IPS-20b (cell line): ENCODE data around the gene FRMD4A.

Source experiments
- H3K27ac ChIP-seq: one replicate; pipeline ENCODE4 v1.5.1; 2013; ENCODE audit warnings: low read length
- H3K27me3 ChIP-seq: 2 replicates; pipeline ENCODE4 v1.6.1; 2013; ENCODE audit warnings: mild to moderate bottlenecking, low read length, inconsistent platforms; ENCODE audit not compliant: insufficient read depth
- H3K36me3 ChIP-seq: 2 replicates; pipeline ENCODE4 v1.6.1; 2013; ENCODE audit warnings: low read depth, mild to moderate bottlenecking, inconsistent platforms, low read length, moderate library complexity; ENCODE audit not compliant: insufficient read depth
- H3K4me1 ChIP-seq: 2 replicates; pipeline ENCODE4 v1.6.1; 2013; ENCODE audit warnings: mild to moderate bottlenecking, control low read depth, inconsistent platforms, low read length, moderate library complexity; ENCODE audit not compliant: insufficient read depth
- H3K4me3 ChIP-seq: 2 replicates; pipeline ENCODE4 v1.5.1; 2013; ENCODE audit warnings: mild to moderate bottlenecking, low read length, inconsistent platforms
- H3K9ac ChIP-seq: 2 replicates; pipeline ENCODE4 v1.6.1; 2013; ENCODE audit warnings: low read depth, mild to moderate bottlenecking, inconsistent platforms, low read length, moderate library complexity
- H3K9me3 ChIP-seq: 2 replicates; pipeline ENCODE4 v1.6.1; 2013; ENCODE audit warnings: mild to moderate bottlenecking, low read depth, low read length, inconsistent platforms; ENCODE audit not compliant: insufficient read depth

The FRMD4A gene

GRCh38 chr10:13672548-13672947 is 658.2 kb downstream of the FRMD4A start:
- peaks cover 18% of the 10 kb centered on the region for H3K4me1 ChIP-seq
- peaks cover 44% of the 10 kb centered on the region for H3K36me3 ChIP-seq
- peak overlapping the region; percentile 44; the same call in 1 of the 2 replicates for H3K4me3 ChIP-seq
- no peaks in the 10 kb centered on the region for H3K27me3 ChIP-seq
- peak overlapping the region; percentile 66 for H3K27ac ChIP-seq
- H3K9ac ChIP-seq = peak overlapping the region; percentile 66; the same call in 1 of the 2 replicates
- H3K9me3 ChIP-seq = no peaks in the 10 kb centered on the region

- H3K36me3 ChIP-seq = peaks cover 42% of the 10 kb centered on the region
- H3K4me3 ChIP-seq = no peak overlapping the region
- H3K27me3 ChIP-seq = no peaks in the 10 kb centered on the region
- H3K9ac ChIP-seq = peak overlapping the region; percentile 66; the same call in 1 of the 2 replicates
- peak overlapping the region; percentile 66 for H3K27ac ChIP-seq
- no peaks in the 10 kb centered on the region for H3K9me3 ChIP-seq
- H3K4me1 ChIP-seq = peaks cover 18% of the 10 kb centered on the region
Measured at GRCh38 chr10:13671904-13672303, 658.8 kb downstream of the FRMD4A start.

DNA sequence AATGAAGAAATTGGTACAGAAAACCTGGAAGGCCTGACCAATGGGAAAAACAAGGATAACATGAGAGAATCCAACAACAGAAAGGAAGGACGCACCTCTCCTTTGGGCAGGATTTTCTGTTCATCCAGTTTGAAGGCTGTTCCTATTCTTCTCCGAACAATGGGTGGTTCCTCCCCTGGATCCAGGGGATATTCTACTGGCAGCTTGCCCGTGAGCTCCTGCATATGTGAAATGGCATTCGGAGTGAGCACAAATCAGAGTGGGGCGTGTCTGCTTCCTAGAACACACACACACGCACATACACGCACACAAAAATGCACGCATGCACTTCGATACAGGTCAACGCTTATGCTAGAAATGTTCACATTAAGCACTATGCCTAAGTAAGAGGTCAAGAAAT is 660.4 kb downstream of the FRMD4A start:
- peaks cover 58% of the 10 kb centered on the region for H3K36me3 ChIP-seq
- no peak overlapping the region for H3K27ac ChIP-seq
- H3K4me1 ChIP-seq = peaks cover 18% of the 10 kb centered on the region

DNA sequence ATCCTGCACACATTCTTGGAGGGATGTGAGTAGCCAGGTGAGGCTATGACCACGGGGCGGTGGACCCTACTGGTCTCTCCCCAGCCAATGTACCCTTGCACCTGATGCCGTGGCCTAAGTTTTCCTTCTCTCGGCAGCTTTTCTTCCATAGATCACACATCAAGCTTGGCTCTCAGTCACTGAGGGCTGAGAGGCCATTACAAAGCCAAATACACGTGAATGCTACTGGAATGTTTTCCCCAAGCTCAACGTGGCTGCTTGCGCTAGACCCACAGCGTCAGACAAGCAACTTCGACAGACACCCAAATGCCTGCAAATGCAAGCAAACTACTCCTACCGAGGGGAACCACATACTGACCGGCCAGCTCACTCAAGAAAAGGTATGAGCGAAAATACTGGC is 660.8 kb downstream of the FRMD4A start:
- Histone ChIP-seq H3K9me3 (no peaks in the 10 kb centered on the region), H3K27me3 (no peaks in the 10 kb centered on the region), H3K4me3 (no peak overlapping the region), H3K27ac (no peak overlapping the region), H3K36me3 (peaks cover 60% of the 10 kb centered on the region), H3K9ac (no peak overlapping the region), H3K4me1 (peaks cover 18% of the 10 kb centered on the region)

More for the DNA sequence above, 660.4 kb downstream of the FRMD4A start:
- H3K9me3 ChIP-seq = no peaks in the 10 kb centered on the region
- H3K9ac ChIP-seq = no peak overlapping the region
- H3K27me3 ChIP-seq = no peaks in the 10 kb centered on the region
- H3K4me3 ChIP-seq = no peak overlapping the region

GRCh38 chr10:13669182-13669855 is 661.4 kb downstream of the FRMD4A start:
- Histone ChIP-seq H3K36me3 (peaks cover 59% of the 10 kb centered on the region), H3K4me3 (no peak overlapping the region), H3K27me3 (no peaks in the 10 kb centered on the region), H3K9ac (no peak overlapping the region), H3K4me1 (peaks cover 18% of the 10 kb centered on the region), H3K9me3 (no peaks in the 10 kb centered on the region), H3K27ac (no peak overlapping the region)

GRCh38 chr10:13668126-13668525 is 662.6 kb downstream of the FRMD4A start:
- Histone ChIP-seq H3K27ac (no peak overlapping the region), H3K27me3 (no peaks in the 10 kb centered on the region), H3K4me1 (peaks cover 11% of the 10 kb centered on the region), H3K36me3 (peaks cover 66% of the 10 kb centered on the region), H3K4me3 (no peak overlapping the region), H3K9me3 (no peaks in the 10 kb centered on the region), H3K9ac (no peak overlapping the region)

GRCh38 chr10:13665516-13666262 is 665.0 kb downstream of the FRMD4A start:
- no peaks in the 10 kb centered on the region for H3K27me3 ChIP-seq
- H3K9me3 ChIP-seq = no peaks in the 10 kb centered on the region
- peaks cover 79% of the 10 kb centered on the region for H3K36me3 ChIP-seq
- H3K27ac ChIP-seq = no peak overlapping the region
- no peak overlapping the region for H3K9ac ChIP-seq
- H3K4me3 ChIP-seq = no peak overlapping the region
- no peaks in the 10 kb centered on the region for H3K4me1 ChIP-seq

DNA sequence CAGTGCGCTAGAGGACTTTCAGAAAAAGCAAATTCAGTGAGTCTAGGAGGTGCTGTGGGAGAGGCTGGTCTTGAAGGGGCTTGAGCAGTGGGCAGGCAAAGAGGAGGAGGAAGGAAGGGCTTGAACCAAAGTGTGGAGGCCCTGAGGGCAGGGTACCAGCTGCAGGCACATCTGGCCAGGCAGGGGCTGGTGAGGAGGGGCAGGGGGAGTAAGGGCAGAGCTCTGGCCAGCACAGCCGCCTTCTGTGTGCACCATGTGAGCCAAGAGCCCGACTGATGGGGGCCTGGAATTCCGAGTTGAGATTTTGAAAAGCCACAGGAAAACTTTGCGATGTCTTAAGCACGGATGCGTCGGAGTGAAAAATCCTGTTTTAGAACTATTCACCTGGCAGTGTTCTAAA is 669.5 kb downstream of the FRMD4A start:
- Histone ChIP-seq H3K36me3 (peaks cover 72% of the 10 kb centered on the region; the same call in 1 of the 2 replicates), H3K9ac (no peak overlapping the region), H3K27ac (no peak overlapping the region), H3K27me3 (no peaks in the 10 kb centered on the region), H3K9me3 (no peaks in the 10 kb centered on the region), H3K4me1 (no peaks in the 10 kb centered on the region; the same call in 1 of the 2 replicates), H3K4me3 (no peak overlapping the region)

DNA sequence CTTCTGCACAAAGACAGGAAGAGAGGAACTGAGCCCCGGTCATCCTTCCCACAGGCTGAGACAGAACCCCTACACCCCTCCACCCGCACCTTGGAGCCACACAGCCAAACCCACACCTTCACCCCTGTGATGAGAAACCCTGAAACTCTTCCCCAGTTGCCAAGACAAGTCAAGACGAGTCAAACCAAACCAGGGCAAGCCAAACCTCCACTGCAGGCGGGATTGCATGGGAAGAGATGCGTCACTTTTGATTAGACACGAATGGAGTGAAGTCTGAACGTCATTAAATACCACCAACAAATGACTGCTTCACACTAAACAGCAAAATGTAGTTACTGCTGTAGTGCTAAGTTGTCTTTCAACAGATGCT is 670.2 kb downstream of the FRMD4A start:
- H3K9ac ChIP-seq = no peak overlapping the region
- H3K36me3 ChIP-seq = peaks cover 72% of the 10 kb centered on the region; the same call in 1 of the 2 replicates
- no peak overlapping the region for H3K4me3 ChIP-seq

GRCh38 chr10:13659887-13660550 is 670.7 kb downstream of the FRMD4A start:
- H3K27ac ChIP-seq = no peak overlapping the region
- H3K27me3 ChIP-seq = no peaks in the 10 kb centered on the region
- peaks cover 70% of the 10 kb centered on the region; the same call in 1 of the 2 replicates for H3K36me3 ChIP-seq
- no peaks in the 10 kb centered on the region for H3K9me3 ChIP-seq
- no peak overlapping the region for H3K9ac ChIP-seq
- H3K4me1 ChIP-seq = no peaks in the 10 kb centered on the region; the same call in 1 of the 2 replicates
- no peak overlapping the region for H3K4me3 ChIP-seq

More for the DNA sequence above, 670.2 kb downstream of the FRMD4A start:
- no peak overlapping the region for H3K27ac ChIP-seq
- H3K27me3 ChIP-seq = no peaks in the 10 kb centered on the region
- H3K4me1 ChIP-seq = no peaks in the 10 kb centered on the region; the same call in 1 of the 2 replicates
- no peaks in the 10 kb centered on the region for H3K9me3 ChIP-seq

DNA sequence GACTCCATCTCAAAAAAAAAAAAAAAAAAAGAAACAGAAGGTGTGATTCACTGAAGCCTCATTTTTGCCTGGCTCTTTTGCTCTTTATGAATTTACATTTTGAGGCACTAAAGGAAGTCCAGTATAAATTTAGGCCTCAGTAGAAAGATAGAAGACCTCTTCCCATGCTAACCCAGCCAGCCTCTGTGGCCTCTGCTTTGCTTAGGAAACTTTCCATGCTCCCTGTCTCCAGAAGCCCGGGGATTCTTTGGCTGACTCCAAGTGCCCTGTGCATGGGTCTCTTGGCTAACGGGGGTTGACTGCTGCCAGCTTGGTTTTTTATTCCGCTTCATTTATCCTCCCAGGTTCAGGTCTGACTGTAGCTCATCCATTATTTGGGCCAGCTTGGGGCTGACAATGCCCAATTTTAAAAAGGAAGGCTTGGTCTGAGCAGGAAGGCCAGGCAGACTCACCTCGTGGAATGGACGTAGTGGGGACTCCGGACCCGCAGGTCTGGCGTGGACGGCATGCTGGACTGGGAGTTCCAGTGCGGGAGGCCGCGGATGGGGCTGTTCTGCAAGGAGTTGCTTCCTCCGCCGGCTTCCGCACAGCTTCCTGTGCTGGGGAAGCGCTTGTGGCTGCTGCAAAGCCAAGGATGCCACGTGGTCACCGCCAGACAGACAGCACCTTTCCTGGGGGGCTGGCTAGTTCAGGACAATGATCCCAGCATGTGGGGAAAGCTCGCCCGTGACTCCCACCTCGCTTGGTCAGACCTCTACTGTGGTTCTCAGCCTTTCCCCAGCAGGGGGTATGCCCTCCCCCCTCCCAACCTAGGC is 671.6 kb downstream of the FRMD4A start:
- no peak overlapping the region for H3K9ac ChIP-seq
- peaks cover 73% of the 10 kb centered on the region for H3K36me3 ChIP-seq
- no peak overlapping the region for H3K27ac ChIP-seq
- H3K4me3 ChIP-seq = no peak overlapping the region
- H3K4me1 ChIP-seq = no peaks in the 10 kb centered on the region; the same call in 1 of the 2 replicates
- H3K9me3 ChIP-seq = no peaks in the 10 kb centered on the region
- H3K27me3 ChIP-seq = no peaks in the 10 kb centered on the region
